ENCODE measurements around the gene IDH3A.
"Not testable (repeated sequence)": the region's sequence is repeated elsewhere in the genome, so short reads cannot be mapped to it uniquely, and the experiment has no call there.

Gene IDH3A

DNA sequence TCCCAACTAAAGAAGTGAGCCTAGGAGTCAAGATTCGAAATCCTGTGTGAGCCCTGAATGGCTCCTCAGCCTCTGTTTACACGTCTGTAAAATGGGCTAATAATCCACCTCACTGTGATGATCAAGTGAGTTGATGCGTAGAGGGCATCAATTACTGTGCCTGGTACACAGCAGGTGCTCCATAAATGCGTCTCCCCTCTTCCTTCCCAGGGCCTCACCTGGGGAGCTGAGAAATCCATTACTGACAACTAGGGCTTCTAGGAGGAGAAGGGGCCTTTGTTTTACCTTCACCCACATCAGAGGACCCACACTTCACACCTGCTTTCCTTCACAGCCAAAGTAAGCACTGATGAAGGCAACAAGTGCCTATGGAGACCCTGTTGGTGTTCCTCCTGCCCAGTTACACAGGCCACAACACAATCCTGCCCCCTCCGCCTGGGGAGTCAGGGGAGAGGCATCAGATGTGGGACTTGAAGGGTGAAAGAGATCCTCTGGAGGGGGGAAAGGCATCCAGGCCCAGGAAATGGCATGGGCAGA is 19.3 kb upstream of the IDH3A start:
- no peak for DNase-seq

DNA sequence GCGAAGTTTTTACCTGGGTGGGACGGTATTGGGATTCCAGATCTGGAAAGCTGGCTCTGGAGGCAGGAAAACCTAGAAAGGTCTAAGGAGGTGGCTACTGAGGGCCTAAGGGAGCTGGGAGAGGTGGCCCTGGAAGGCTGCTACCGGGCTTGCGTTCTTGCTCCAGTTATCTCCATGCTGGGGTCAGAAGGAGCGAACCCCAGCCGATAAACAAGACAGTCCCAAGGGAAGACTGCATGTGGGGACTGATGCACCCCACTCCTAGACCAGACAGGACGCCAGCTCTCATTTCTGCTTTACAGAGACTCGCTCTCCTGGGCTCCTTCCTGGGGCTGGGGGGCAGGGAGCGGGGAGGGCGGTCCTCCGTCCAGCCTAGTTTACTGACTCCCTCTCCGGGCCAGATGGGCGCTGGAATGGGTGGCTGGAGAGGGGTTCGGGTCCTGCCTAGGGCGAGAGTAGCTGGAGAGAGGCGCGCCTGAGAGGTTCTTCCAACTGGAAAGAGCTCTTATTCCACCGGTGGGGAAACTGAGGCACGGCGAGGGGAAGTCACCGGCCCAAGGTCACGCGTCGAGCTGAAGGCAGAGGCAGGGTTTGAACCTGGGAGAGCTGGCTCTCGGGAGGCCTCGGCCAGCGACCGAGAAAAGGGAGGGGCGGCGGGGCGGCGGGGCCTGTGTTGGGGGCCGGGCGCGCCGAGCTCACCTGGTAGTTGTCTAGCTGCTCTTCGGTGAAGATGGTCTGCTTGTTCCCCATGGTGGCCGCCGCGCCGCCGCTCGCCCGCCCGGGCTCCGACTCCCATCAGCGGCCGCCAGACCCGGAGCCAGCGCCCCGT is 18.5 kb upstream of the IDH3A start:
- DNase-seq: peak in 1 of 2 experiments; percentile 23

DNA sequence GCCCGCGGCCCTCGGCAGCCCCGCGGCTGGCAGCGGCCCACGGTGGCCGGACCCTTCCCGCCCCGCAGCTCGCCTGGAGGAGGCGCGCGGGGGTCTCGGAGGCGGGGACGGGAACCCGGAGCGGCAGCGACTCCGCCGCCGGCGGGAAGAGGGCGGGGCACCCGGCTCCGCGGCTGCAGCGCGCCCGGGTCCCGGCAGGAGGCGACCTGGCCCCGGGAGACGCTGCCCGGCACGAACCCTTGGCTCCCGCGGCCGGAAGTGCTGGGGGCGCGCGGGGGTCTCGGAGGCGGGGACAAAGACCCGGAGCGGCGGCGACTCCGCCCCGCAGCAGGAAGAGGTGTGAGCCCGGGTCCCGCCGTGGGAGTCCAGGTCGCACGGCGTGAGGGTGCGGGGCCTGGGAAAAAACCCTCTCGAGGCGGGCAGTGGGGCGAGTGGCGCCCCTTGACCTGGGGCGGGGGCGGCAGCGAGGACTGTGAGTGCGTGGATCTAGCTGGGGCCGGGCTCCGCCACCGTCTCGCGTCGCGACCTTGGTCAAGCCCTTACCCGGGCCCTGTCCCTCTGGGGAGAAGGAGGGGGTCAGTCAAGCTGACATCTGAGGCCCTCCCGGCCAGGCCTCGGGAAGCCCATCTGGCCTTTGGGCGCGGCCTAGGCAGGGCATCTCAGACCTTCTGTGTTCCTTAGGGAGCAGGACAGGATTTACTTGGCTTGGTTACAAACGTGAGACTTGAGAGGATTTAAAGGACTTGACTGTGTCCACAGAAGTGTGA is 17.7 kb upstream of the IDH3A start, which contains the start of gene CIB2:
TSS of gene CIB2 (minus strand) at position 151 of the 767 bp plus-strand sequence. CDS start 230 bp downstream, outside the sequence.
- peak; percentile 74 to 79 for DNase-seq

DNA sequence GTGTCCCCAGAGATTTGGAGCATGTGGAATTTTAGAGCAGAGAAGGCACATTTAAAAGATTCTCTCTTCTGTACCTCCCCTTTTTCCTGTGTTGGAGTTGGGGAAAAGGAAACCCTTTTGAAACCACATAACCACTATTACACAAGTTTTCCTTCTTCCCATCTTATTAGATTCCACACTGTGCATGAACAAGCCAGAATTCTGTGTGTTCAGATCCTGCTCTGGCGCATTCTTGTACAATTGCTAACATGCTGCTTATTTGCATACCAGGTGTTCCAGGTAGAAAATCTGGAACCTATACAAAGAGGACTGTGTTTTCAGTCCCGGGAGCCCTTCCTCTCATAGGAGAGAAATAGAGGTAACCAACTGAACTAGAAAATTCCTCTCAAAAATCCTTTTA is 15.4 kb upstream of the IDH3A start:
- DNase-seq: no peak

DNA sequence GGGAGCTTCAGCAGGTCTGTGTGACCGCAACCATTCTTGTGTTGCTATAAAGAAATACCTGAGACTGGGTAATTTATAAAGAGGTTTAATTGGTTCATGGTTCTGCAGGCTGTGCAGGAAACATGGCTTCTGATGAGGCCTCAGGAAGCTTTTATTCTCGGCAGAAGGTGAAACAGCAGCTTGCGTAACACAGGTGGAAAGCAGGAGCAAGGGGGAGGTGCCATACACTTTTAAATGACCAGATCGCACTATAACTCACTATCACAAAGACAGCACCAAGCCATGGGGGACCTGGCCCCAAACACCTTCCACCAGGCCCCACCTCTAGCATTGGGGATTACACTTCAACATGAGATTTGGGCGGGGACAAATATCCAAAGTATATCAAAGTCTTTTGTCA is 9.6 kb upstream of the IDH3A start:
- DNase-seq: no peak

DNA sequence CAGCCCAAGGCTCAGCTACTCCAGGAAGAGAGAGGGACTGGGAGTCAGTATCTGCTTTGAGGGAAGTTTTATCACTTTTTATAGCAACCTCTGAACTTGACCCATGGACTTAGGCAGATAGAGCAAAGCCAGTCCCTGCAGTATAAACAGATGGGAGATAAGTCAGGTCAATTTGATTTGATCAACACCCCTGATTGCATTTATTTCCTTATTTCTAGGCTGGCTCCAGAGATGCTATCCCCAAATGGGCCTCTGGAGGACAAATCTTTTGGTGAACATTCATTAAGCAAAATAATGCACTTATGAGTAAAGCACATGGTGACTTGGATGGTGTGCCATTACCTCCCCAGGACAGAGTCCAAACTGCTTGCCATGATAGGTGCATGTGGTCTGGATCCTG is 8.9 kb upstream of the IDH3A start:
- no peak for DNase-seq

DNA sequence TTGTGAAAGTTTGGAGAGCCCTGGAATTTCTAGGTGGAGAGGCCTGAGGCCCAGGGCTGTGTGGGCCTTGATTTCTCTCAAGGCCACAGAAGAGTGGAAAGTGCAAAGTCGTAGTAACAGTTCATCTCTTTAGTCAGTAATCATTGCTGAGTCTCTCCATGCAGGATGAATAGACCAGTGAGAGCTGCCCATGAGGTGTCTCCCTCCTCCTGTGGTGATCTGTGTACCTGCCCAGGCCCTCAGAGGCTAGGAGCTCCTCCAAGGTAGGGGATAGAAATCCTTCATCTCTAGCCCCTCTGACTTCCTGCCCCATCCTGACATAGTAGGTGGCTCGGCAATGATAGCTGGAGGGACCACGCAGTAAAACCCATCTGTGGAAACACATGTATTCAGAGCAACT is 6.8 kb upstream of the IDH3A start:
- no peak for DNase-seq

DNA sequence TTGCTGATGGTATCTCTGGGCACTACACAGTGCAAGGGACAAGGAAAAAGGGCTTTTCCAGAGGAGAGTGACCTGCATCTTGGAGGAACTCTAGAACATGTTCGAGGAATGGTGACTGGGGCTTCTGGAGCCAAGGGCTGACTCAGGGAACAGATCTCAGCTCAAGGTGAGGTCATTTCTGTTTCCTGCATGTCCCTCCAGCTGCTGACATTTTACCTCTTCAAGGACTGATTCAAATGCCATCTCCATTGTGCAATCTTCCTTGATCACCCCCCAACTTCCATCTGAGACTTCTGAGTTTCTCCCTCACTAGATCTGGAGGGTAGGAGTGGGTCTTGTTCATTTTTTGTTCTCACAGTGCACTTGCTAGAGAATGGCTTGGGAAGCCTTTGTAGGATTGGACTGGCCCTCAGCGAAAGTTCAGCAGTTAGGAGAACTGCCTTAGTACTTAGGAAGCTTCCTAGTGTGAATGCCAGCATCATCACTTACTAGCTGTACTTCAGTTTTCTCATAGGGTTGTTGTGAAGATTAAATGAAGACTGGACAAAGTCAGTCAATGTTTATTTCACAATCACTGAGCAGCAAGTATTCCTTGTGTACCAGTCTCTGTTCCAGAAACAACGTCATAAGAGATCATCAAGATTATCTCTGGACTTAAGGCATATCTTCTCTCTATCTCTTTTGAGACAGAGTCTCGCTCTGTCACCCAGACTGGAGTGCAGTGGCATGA is 2.6 kb upstream of the IDH3A start:
- DNase-seq: no peak

DNA sequence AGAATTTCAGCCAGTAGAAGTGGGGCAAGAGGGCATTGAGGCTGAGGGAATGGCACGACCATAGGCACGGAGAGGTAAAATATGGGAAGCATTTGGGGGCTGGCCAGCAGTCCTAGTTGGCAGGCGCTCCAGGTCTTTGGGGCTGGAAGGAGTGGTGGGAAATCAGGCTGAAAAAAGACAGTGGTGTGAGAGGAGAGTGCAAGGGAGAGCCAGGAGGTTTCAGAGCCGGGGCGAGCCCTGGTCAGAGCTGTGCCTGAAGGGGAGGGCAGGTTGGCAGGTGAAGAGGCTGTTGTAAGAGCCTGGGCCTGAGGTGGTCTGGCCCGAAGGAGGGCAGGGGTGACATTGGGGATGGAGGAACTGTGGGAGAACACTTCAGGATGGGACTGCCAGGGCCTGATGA is 1.6 kb upstream of the IDH3A start:
- no peak for DNase-seq

DNA sequence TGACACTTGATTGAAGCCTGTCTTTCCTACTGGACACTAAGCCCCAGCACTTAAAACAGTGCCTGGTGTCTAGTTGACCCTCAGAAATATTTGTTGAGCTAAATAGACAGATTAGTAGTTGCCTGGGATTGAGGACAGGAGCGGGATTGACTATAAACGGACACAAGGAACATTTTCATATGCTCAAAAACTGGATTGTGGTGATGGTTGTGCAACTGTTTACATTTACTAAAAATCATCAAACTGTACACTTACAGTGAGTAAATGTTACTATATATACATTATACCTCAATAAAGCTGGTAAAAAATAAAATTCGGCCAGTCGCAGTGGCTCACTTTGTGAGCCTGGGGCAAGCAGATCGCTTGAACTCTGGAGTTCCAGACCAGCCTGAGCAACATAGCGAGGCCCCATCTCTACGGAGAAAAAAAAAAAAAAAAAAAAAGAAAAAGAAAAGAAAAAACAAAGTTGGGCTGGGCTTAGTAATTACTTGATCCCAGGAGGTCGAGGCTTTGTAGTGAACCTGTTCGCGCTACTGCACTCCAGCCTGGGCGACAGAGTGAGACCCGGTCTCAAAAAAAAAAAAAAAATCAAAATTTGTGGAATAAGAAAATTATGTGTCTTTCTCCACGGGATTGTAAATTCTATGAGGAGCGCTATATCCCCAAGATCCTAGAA is 632 bp upstream of the IDH3A start:
- DNase-seq: no peak

DNA sequence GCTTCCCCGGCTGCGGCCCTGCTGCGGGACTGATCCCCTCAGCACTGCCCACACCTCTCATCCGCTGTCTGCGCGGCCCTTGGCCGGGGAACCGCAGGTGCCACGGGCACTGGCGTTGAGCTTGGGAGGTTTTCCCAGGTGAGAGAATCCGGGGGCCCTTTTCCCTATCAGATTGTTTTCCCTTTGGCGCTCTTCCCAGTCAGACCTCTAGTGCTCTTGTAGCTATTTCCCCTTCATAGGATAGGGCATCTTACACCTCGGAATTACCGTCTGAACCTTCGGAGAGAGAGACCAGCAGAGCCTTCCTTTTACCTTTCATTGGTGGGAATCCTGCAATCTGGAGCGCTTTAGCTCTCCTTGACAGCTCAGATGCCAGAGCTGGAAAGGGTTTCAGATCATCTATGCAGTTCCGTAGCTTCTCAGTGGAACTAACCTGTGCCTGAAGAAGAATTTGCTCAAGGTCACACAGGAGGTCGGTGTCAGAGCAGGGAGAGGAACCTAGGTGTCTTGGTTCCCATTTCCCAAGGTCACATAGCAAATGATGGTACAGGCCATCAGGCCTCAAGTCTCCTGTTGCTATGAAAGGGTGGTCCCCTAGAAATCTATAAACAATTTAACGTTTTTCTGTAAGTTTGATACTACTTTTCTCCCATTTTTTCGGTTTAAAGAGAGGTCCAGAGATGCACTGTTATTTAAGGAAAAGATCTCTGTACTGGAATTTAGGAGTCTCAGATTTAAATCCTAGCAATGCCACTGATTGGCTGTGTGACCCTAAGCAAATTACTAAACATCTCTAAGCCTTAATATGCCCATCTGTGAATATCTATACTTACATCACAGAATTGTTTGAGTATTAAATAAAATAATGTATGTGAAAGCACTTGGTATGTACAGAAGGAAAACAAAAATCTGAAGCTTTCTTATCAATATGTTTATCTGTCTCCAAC is 916 bp downstream of the IDH3A start:
- no peak for DNase-seq

DNA sequence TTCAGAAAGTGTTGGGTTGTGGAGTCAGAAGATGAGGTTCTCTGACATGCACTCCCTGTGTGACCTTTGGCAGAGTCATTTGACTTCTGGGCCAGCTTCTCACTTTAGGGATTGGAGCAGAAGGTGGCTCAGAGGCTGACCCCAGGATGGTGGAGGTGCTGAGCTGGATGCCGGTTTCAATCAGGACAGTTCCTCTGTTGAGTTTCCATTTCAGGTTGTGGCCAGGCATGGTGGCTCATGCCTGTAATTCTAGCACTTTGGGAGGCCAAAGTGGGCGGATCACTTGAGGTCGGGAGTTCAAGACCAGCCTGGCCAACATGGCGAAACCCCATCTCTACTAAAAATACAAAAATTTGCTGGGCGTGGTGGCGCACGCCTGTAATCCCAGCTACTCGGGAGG is 1.9 kb downstream of the IDH3A start:
- DNase-seq: not testable (repeated sequence)

DNA sequence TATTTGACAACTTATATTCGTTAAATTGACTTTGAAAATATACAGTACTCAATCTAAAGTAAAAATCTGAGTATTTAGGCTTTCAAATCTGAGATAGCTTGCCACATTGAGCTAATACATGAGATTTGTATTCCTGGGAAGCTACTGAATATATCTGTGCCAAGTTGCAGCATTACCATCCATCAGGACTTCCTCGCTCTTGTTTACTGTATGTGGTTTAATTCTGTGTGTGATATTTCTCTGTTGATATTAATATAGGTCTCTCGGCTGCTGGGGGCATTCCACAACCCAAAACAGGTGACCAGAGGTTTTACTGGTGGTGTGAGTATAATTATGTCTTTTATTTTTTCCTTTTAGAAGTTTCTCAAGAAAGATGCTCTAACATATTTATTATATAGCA is 5.8 kb downstream of the IDH3A start:
- DNase-seq: no peak

DNA sequence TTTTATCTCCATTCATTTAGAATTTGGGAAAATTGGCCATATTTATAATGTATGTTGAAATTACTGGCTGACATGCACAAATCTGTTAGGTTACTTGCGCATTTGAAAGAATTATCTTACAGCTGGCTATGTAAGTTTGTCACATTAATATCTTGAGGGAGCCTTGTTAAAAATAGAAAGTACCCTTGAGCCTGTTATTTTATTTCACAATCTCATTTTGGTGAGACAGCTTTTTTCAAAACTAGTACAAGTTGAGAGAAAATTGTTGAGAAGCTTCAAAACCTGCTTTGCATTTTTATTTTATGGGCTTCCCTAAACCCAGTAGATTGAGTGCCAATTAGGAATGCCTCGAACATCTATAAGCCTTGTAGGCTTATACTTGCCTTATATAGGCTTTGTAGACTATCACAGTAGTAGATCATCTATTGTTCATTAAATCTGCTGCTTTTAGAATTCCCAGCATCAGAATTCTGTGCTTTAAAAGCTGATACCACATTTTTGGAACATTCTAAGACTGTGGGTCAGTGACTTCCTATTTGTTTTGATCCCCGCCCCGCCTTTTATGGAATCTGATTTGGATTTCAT is 6.3 kb downstream of the IDH3A start:
- DNase-seq: no peak

DNA sequence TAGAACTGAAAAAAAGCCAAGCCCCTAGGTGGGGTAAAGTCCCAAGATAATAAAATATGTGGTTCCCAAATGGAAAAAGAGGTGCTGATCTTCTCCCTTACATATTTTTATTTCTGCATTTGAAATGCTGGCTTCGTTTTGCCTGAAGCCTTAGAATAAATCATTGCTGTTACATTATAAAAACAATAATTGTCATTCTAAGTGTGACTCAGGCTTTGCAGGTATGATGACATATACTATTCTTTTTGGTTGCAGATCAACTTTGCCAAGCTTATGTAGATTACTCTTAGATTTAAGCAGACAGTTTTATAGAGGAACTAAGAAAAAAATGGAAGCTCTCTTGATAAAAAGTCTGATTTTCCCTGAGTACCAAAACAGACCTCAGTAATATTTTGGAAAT is 7.5 kb downstream of the IDH3A start:
- no peak for DNase-seq

DNA sequence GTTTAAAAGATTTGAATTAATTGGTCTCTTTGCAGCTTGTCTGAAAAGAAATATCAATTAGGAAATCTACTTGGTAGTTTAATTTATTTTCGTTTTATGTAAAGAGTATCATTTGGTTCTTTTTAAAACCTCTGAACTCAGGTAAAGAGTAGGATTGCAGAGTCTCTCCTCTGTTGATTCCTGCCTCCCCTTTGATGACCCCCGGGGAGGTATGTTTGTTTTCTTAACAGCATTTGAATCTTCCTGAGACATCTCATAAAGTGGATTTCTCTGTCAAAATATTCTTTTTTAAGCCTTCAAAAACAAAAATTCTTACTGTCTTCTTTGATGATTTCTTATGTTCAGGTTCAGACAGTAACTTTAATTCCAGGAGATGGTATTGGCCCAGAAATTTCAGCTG is 8.0 kb downstream of the IDH3A start:
- DNase-seq: no peak

DNA sequence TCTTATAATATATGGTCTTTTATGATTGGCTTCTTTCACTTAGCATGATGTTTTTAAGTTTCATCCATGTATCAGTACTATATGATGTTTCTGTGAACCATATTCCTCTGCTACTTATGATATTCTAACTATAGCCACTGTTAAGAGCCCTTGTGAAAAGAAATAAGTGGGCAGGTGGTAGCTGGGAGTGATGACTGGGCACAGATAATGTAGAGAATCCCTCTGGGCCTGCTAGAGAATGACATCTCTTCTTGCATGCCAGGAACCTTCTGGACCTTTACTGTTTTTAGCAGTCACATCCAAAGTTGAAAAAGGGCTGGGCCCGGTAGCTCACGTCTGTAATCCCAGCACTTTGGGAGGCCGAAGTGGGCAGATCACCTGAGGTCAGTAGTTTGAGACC is 10.2 kb downstream of the IDH3A start:
- no peak for DNase-seq

DNA sequence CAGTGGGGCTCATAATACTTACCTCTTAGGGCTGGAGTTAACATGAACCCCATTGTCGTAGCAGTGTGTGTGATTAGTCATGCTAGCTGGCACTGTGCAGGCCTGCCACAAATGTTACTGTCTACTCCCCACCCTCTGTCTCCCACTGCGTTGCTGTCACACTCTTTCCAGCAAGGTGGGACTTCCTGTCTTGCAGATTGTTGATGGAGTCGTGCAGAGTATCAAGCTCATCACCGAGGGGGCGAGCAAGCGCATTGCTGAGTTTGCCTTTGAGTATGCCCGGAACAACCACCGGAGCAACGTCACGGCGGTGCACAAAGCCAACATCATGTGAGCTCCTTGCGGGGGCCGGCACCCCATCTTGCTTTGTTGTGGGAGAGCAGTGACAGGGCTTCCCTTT is 12.9 kb downstream of the IDH3A start:
- DNase-seq: peak; percentile 20 to 40

DNA sequence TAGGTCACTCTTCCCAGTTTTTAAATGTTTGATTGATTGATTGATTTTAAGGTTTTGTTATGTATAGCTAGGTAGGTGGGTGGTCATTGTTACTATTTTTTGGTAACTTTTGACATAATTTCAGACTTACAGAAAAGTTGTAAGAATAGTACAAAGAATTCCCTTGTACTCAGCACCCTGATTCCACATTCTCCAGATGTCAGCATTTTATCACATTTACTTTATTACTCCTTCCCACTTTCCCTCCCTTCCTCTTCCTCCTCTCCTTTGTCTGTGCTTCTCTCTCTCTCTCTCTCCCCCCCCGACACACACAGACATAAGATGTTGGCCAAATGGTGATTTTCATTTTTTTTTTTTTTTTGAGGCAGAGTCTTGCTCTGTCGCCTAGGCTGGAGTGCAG is 14.8 kb downstream of the IDH3A start:
- DNase-seq: no peak

DNA sequence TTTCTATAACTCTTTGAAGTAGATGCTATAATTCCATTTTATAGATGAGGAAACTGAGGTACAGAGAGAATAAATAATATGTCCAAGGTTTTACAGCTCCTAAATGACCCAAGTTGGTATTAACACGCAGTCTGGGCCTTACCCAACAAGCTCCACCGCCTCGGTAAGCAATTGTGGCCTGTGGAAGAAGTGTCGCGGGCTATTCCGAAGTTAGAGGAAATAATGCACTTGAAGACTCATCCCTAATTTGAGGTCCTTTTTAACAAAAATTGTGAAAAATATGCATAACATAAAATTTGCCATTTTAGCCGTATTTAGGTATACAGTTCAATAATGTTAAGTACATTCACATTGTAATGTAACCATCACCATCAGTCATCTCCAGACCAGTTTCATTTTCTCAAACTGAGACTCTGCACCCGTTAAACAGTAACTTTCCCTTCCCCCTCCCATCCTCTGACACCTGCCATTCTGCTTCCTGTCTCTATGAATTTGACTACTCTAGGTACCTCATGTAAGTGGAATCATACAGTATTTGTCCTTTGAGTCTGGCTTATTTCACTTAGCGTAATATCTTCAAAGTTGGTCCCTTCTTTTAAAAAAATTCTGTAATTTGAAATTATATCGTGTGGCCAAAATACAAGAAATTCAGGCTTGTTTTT is 18.2 kb downstream of the IDH3A start:
- DNase-seq: peak in 1 of 2 experiments; percentile 23

DNA sequence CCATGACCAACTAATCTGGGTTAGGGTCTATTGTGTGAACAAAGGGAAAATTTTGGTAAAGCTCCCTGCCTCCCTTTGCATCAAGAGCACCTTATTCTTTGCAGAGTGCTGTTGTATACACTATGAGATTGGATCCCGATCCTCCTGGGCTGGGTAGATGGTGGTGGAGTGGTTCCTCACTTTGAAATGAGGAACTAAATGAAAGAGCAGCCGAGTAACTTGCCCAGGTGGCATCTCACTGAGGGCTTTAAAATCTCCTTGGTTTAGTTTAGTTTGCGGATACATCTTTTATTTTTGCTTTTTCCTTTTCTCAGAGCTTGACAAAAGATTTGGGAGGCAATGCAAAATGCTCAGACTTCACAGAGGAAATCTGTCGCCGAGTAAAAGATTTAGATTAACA is 19.4 kb downstream of the IDH3A start:
- DNase-seq: no peak

All from activated CD4-positive, alpha-beta T cell treated with anti-CD3 and anti-CD28 coated beads, Interleukin-2, amount 50 U/mL, for 48 hours (primary cell).